Measurements from ENCODE around the gene ASIC5.
"Not testable (repeated sequence)": the region's sequence is repeated elsewhere in the genome, so short reads cannot be mapped to it uniquely, and the experiment has no call there.

ASIC5 gene

GRCh38 chr4:155799116-155799793 lies 66.8 kb downstream of the ASIC5 start:
- DNase-seq, result no peak

- DNase-seq, result not testable (repeated sequence)
Observed at GRCh38 chr4:155797581-155797980, 68.5 kb downstream of the ASIC5 start.

GRCh38 chr4:155795991-155796390 lies 70.1 kb downstream of the ASIC5 start:
- DNase-seq, result no peak

DNA sequence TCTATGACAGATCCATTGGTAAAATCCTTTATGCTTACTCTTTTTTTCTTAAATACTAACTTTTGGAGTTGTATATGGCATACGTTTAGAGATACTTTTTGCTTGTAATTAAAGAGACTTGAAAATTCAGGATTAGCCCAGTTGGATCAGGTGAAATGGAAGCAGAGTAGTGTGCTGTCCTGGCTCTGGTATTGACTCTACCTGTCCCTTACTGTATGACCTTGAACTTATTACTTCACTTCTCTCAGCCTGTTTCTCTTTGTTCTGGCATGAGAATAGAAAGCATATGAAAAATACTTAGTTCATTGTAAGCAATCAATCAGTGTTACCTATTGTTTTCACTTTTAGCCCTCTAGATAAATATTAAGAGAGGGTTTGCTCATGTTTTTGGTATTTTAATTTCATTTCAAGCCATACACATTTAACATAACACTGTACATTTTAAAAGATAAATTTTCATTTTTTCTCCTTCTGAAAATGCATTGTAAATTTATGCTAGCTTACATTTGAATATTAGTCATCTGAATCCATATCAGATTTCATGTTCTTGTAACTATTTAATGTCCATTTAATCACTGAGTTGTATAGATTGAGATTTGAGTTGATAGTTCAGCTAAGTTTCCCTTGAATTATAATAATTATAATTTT lies 71.4 kb downstream of the ASIC5 start:
- DNase-seq, result no peak

DNA sequence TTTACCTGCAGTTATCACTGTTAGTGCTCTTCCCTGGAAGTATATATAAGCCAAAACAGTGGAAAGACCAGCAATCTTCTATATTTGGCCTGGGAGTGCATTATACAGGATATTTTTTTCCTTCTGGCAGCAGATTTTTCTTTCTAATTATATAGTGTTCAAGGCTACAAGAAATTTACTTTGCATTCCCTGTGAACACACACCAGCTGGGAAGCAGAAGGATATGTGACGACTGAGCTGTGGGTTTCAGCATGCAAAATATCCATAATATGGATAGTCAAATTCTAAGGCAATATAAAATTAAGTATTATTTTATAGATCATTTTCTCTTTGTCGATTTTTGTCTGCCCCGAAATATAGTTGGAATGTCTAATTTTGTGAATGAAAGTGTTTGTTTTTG lies 76.1 kb downstream of the ASIC5 start:
- DNase-seq, result no peak

GRCh38 chr4:155789391-155789790 lies 76.7 kb downstream of the ASIC5 start:
- DNase-seq, result no peak

DNA sequence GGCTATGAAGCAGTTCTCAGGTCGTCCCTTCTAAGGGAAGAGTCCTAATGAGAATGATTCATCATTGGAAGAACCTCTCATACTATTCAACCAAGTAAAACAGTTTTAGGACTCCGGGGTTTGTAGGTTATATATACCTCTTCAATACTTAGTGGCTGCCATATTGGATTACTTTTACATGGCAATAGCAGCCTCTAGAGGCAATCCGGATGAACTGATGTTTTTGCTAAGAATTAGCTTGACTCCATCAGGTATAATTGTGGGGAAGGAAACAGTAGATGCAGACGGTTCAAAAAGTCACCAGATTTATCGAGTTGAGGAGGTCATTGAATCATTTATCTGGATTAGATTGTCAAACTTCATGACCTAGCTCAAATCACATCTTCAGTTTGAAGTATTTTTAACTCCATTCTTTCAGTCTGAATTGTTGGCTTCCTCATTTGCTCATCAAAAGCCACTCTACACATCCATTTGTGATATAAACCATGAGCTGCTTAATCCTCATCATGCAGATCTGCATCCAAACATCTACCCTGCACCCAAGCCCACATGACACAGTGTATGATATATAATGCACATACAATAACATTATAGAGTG lies 78.9 kb downstream of the ASIC5 start:
- DNase-seq, result no peak

- no peak for DNase-seq
Observed at GRCh38 chr4:155785828-155786227, 80.2 kb downstream of the ASIC5 start.

DNA sequence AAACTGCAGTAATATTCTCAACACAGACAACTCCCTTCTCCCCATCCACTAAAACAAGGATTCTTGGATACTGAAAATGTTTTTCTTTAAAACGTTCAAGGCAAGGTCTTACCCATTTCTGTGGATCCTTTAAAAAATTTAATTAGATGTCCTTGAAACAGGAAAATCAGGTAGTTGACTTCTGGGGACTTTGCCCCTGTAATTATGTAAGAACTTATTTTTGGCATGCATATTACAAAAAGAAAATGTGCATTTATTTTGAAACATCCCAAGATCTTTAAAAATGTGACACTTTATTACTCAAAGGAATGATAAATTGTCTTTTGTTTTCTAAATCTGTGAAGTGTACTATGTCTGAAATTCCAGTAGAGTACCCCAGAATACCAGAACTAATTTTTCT lies 81.4 kb downstream of the ASIC5 start:
- no peak for DNase-seq

- DNase-seq, result no peak
Observed at GRCh38 chr4:155781249-155781831, 84.7 kb downstream of the ASIC5 start.

- DNase-seq, result no peak
Observed at GRCh38 chr4:155780775-155781174, 85.3 kb downstream of the ASIC5 start.

Data from effector CD8-positive, alpha-beta T cell (primary cell).